Measurements from ENCODE around the gene TCHP.
"Not testable (repeated sequence)": the region's sequence is repeated elsewhere in the genome, so short reads cannot be mapped to it uniquely, and the experiment has no call there.

Gene TCHP

DNA sequence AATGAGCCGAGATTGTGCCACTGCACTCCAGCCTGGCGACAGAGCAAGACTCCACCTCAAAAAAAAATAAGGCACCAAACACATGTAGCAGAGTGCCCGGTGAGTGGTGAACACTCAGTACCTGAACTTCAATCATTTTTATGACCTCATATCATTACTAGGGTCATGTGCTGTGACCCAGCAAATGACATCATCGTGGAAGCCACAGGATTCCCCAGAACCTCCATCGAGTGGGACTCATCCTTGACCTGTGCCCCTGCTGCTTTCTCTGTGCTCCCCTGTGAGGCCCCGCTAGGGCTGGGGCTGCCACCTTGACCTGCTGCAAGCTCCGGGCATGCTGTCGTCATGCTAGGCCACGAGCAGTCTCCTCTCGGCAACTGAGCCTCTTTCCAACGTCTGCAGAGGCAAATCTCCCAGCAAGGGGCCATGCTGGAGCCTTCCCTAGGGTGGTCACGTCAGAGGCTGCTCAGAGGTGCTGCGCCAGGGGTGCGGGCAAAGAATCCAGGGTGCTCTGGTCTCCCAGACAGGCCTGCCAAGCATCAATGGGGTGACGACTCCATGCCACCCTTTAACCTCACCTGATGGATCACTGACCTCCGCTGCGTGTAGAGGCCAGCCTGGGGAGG lies 38.3 kb upstream of the TCHP start:
- in situ Hi-C loops (cut with MboI; ENCODE audit: low pct_unique_long_range_greater_than_20kb, low sequenced_read_pairs, unreplicated experiment), result no loop called here
- no peak for DNase-seq (ENCODE audit: low spot score)
- TF ChIP-seq, protein P1, sequence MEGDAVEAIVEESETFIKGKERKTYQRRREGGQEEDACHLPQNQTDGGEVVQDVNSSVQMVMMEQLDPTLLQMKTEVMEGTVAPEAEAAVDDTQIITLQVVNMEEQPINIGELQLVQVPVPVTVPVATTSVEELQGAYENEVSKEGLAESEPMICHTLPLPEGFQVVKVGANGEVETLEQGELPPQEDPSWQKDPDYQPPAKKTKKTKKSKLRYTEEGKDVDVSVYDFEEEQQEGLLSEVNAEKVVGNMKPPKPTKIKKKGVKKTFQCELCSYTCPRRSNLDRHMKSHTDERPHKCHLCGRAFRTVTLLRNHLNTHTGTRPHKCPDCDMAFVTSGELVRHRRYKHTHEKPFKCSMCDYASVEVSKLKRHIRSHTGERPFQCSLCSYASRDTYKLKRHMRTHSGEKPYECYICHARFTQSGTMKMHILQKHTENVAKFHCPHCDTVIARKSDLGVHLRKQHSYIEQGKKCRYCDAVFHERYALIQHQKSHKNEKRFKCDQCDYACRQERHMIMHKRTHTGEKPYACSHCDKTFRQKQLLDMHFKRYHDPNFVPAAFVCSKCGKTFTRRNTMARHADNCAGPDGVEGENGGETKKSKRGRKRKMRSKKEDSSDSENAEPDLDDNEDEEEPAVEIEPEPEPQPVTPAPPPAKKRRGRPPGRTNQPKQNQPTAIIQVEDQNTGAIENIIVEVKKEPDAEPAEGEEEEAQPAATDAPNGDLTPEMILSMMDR (IDR thresholded peaks at IDR 0.05; ENCODE audit: extremely low read depth, insufficient read depth, missing control alignments), result no peak

DNA sequence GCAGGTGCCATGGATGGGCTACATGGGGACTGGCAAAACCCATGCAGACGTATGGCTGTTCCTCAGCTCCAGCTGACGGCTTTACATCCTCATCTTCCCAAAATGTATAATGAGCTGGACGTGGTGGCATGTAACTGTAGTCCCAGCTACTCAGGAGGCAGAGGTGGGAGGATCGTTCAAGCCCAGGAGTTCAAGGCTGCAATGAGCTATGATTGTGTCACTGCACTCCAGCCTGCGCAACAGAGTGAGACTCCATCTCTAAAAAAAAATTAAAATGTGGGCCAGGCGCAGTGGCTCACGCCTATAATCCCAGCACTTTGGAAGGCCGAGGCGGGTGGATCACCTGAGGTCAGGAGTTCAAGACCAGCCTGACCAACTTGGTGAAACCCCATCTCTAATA lies 37.6 kb upstream of the TCHP start:
- DNase-seq (ENCODE audit: low spot score); in situ Hi-C loops (cut with MboI; ENCODE audit: low pct_unique_long_range_greater_than_20kb, low sequenced_read_pairs, unreplicated experiment): not testable (repeated sequence)

DNA sequence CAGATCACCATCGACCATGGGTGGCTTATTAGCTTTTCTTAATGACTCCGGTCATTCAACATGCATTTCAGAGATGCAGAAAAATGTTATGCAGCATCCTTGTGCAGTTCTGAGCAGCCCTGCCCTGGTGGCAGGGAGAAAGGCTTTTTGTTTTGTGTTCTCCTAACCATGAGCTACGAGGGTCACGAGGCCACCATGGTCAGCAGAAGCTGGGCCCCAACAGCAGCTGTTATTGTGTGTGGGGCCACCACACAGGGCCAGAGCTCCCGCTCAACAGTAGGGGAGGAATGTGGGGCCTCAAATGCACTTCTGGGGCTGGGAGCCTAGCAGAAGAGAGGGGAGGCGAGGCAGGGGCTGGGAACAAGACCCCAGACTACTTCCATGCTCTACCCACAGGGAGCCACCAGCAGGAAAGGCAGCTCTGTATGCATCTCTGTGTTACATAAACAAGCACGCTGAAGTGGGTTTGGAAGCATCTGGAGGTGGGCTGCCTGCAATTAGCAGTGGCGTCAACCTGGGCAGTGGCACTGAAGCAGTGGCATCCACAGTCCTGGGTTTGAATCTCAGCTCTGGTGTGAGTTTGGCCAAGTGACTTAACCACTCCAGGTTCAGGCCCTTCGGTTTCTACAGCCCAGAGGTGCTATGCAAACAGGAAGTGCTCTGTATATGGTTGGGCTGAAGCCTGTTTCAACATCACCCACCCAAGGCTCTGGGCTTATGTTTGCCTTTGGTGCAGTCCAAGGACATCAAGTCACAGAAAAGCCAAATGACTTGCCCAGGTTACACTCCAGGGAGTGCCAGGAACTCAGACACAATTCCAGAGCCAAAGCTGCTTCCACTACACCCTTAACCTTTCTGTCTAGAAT lies 36.0 kb upstream of the TCHP start:
- no peak for DNase-seq (ENCODE audit: low spot score)
- in situ Hi-C loops (cut with MboI; ENCODE audit: low pct_unique_long_range_greater_than_20kb, low sequenced_read_pairs, unreplicated experiment), result no loop called here
- TF ChIP-seq, protein P1 (IDR thresholded peaks at IDR 0.05; ENCODE audit: extremely low read depth, insufficient read depth, missing control alignments), result no peak

DNA sequence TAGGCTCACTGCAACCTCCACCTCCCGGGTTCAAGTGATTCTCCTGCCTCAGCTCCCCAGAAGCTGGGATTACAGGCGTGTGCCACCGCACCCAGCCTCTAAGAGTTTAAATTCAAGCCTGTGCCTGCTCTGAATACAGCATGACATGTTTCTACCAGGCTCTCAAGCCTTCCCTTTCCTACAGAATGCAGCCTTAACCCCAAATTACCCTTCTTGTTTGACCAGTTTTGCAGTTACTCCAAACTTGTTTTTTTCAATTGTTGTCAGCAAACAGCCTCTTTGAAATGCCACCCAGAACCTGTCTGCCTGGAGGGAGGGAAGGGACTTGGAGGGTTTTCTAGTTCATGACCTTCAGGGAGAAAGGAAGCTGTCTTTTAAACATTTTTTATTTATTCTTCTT lies 35.2 kb upstream of the TCHP start:
- no peak for DNase-seq (ENCODE audit: low spot score)
- in situ Hi-C loops (cut with MboI; ENCODE audit: low pct_unique_long_range_greater_than_20kb, low sequenced_read_pairs, unreplicated experiment), result no loop called here
- TF ChIP-seq, protein P1 (IDR thresholded peaks at IDR 0.05; ENCODE audit: extremely low read depth, insufficient read depth, missing control alignments), result no peak

DNA sequence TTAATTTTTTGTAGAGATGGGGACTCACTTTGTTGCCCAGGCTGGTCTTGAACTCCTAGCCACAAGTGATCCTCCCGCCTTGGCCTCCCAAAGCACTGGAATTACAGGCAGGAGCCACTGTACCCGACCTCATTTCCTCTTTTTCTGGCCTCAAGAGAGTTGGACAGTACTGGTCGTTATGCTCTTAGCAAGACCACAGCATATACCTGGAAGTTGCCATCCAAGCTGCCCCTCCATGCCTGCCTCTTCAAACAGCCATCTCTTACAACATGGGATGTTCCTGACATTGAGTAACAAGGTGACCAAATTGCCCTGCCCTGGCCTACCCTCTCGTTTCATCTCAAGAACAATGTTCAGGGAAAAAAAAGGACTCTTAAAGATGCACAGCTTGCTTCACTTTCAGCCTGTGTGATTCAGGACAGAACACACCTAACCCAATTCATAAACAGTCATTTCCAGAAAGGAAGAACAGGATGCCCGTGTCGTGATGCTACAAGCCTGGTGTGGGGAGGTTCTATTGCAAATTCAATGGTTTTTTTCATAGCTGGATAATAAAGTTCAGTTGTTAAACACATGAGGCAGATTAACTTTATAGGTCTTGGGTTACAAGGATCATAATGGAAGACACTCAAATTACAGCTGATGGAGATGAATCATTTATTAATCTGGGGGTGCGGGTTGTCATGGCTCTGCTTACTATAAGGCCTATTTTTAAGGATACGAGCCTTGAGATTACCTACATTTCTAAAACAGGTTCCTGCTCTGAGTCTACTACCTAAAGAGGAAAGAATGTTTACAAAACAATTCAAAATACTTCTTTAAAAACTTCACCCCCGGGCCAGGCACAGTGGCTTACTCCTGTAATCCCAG lies 31.7 kb upstream of the TCHP start:
- TF ChIP-seq, protein P1 (IDR thresholded peaks at IDR 0.05; ENCODE audit: extremely low read depth, insufficient read depth, missing control alignments), result no peak
- in situ Hi-C loops (cut with MboI; ENCODE audit: low pct_unique_long_range_greater_than_20kb, low sequenced_read_pairs, unreplicated experiment), result no loop called here
- DNase-seq (ENCODE audit: low spot score), result no peak

DNA sequence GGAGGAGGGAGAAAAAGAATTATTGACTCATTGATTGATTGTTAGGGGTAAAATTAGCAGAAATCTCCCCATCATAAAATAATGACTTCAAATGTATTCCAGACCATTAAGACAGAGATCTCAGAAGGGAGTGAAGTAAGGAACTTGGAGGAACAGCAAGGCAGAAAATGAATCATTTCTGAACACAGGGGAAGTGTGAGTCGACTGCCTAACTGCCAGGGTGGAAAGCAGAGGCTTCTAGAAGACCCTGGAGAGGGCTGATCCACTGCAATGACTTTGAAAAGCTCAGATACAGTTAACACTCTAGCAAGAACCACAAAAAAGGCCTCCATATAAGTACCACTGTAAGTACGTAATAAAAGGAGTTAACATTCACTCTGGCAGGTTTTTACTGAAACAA lies 29.4 kb upstream of the TCHP start:
- in situ Hi-C loops (cut with MboI; ENCODE audit: low pct_unique_long_range_greater_than_20kb, low sequenced_read_pairs, unreplicated experiment), result no loop called here
- TF ChIP-seq, protein P1 (IDR thresholded peaks at IDR 0.05; ENCODE audit: extremely low read depth, insufficient read depth, missing control alignments), result no peak
- DNase-seq (ENCODE audit: low spot score), result no peak
